Erythroblast (primary cell): ENCODE measurements around the gene SIRT2.
"Not testable (repeated sequence)": the region's sequence is repeated elsewhere in the genome, so short reads cannot be mapped to it uniquely, and the experiment has no call there.

ENCODE experiments used
- DNase-seq, 2 experiments: peaks; one replicate each; lab custom pipeline; 2025; lab: John Stamatoyannopoulos, UW
- GATA1 ChIP-seq: IDR thresholded peaks from 2 replicates; pipeline ENCODE4 v1.6.1; 2011; ENCODE audit warnings: low read depth, mild to moderate bottlenecking, control low read depth, low read length, moderate library complexity
- POLR2A ChIP-seq: IDR thresholded peaks from 2 replicates; pipeline ENCODE4 v1.6.1; 2011; ENCODE audit warnings: mild to moderate bottlenecking, low read length

SIRT2 gene

DNA sequence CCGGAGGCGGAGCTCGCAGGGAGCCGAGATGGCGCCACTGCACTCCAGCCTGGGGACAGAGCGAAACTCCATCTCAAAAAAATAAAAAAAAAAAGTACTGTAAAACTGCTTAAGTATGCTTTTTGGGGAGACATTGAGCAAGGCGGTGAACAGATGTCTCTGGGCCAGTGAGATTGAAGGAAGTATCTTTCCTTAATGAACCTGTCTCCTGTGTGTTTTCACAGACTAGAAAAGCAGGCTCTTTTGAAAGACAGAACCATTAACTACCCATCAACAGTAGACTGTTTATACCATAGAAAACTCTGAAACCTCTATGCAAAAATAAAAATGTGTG, 66.4 kb downstream of the SIRT2 start:
- no peak for DNase-seq
- TF ChIP-seq GATA1 (no peak), POLR2A (no peak)

DNA sequence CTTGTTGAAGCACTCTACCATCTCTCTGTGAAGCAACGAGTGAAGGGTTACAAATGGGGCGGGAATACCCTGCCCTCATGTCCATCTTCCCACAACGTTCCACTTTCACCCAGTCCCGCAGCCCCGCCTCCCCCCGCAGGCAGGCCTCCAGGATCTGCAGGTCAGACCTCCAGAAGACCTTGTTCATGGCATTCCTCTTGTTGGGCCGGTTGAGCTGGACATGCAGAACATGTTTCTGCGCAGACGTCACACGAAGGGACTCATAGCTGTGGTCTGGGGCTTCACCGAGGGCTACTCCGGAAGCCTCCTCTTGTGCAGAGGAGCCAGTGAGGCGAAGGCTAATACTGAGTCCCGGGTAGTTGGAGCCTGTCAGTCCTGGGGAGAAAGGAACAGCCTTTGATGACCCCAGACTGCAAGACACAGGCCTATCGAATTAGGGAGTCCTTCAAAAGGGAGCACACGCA, 68.2 kb downstream of the SIRT2 start:
- TF ChIP-seq GATA1 = no peak
- no peak for TF ChIP-seq POLR2A
- peak in 1 of 2 experiments; percentile 67 for DNase-seq

DNA sequence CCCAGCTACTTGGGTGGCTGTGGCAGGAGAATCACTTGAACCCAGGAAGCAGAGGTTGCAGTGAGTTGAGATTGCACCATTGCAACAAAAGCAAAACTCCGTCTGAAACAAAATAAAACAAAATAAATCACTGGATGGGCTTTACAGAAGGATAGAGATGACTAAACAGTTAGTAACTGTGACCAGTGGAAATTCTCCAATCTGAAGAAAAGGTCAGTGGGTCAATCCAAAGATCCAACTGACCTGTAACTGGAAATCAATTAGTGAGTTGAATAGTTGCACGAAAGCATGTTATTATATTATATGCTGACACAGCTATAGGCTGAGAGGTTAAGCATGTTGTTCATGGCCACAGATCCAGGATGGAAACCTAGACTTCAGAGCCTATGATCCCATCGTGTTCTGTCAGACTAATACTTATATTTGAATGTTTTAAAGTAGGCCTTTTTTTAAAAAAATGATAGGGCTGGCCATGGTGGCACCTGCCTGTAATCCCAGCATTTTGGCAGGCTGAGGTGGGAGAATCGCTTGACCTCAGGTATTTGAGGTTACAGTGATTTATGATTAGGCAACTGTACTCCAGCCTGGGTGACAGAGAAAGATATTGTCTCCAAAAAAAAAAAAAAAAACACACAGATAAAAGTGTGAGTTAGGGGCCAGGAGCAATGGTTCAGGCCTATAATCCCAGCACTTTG, 69.2 kb downstream of the SIRT2 start:
- no peak for DNase-seq
- TF ChIP-seq POLR2A = no peak
- TF ChIP-seq GATA1 = no peak

DNA sequence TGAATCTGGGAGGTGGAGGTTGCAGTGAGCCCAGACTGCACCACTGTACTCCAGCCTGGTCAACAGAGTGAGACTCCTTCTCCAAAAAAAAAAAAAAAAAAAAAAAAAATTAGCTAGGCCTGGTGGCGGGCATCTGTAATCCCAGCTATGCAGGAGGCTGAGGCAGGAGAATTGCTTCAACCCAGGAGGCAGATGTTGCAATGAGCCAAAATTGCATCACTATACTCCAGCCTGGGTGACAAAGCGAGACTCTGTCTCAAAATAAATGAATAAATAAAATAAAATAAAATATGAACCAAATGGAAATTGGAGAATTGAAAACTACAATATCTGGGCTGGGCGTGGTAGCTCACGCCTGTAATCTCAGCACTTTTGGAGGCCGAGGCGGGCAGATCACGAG, 70.2 kb downstream of the SIRT2 start:
- DNase-seq = not testable (repeated sequence)
